Stimulated activated effector memory CD8-positive, alpha-beta T cell treated with anti-CD3 and anti-CD28 coated beads, Interleukin-12 subunit alpha, Interleukin-12 subunit beta, amount 100 ng/mL, for 72 hours (primary cell): ENCODE data around the gene ITGA11.

ENCODE experiments used
- ATAC-seq: fragments of 150-1000 bp; cut with Tn5 transposase; 2 replicates; pipeline ENCODE4 v1.10.0; 2021
- DNase-seq, 2 donors: peaks; one replicate each; pipeline ENCODE4 v3.0.0; 2021 to 2022; ENCODE audit warnings: low spot score in 2 of 2
- H3K27ac Mint-ChIP-seq: one replicate; pipeline ENCODE4 v1.8.0; 2022; ENCODE audit warnings: mild to moderate bottlenecking, mixed read lengths
- H3K36me3 Mint-ChIP-seq: one replicate; pipeline ENCODE4 v1.8.0; 2022; ENCODE audit warnings: mild to moderate bottlenecking, mixed read lengths
- H3K4me1 Mint-ChIP-seq: one replicate; pipeline ENCODE4 v1.8.0; 2022; ENCODE audit warnings: mixed read lengths
- H3K4me3 Mint-ChIP-seq: one replicate; pipeline ENCODE4 v1.8.0; 2022; ENCODE audit warnings: mild to moderate bottlenecking, mixed read lengths
- H3K9me3 Mint-ChIP-seq: one replicate; pipeline ENCODE4 v1.8.0; 2022; ENCODE audit warnings: mixed read lengths

ITGA11 gene

DNA sequence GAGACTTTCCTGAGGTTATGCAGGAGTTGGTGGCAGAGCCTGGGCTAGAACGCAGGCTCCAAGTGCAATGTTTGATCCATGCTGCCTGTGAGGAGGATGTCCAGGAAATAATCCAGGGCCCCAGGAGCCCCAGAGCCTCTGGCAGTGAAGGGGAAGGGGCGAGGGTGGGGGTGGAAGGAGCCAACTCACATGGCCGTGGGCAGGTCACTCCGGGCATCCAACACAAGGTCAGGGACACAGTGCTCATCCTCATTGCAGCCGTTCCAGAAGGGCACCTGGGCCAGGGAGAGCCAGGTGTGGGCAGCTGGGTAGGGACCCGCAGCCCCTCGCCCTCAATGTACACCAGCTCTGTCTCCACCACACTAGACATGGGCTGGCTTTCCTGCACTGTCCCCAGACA, 110.7 kb downstream of the ITGA11 start:
- no peaks in the 10 kb centered on the region for H3K9me3 Mint-ChIP-seq
- ATAC-seq: no peak

DNA sequence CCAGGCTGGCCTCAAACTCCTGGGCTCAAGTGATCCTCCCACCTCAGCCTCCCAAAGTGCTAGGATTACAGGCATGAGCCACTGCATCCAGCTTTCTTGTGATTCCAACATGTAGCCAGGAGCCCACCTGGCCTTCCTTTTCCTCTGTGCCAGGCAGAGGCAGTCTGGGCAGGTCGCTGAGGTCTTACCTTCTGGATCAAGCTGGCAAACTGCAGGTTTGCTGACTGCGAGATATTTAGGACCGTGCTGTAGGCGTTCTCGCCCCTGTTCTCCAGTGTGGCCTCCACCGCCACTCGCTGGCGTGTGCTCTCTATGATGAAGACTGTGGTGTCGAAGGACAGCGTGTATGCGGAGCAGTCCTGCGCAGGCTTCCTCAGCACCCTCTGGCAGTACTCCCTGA, 112.0 kb downstream of the ITGA11 start:
- H3K4me3 Mint-ChIP-seq: no peak overlapping the region
- ATAC-seq: no peak
- H3K4me1 Mint-ChIP-seq: no peaks in the 10 kb centered on the region

More for the DNA sequence above, 110.7 kb downstream of the ITGA11 start:
- Mint-ChIP-seq H3K4me1 (no peaks in the 10 kb centered on the region), H3K4me3 (no peak overlapping the region), H3K27ac (no peak overlapping the region), H3K36me3 (no peaks in the 10 kb centered on the region)
- DNase-seq: no peak

DNA sequence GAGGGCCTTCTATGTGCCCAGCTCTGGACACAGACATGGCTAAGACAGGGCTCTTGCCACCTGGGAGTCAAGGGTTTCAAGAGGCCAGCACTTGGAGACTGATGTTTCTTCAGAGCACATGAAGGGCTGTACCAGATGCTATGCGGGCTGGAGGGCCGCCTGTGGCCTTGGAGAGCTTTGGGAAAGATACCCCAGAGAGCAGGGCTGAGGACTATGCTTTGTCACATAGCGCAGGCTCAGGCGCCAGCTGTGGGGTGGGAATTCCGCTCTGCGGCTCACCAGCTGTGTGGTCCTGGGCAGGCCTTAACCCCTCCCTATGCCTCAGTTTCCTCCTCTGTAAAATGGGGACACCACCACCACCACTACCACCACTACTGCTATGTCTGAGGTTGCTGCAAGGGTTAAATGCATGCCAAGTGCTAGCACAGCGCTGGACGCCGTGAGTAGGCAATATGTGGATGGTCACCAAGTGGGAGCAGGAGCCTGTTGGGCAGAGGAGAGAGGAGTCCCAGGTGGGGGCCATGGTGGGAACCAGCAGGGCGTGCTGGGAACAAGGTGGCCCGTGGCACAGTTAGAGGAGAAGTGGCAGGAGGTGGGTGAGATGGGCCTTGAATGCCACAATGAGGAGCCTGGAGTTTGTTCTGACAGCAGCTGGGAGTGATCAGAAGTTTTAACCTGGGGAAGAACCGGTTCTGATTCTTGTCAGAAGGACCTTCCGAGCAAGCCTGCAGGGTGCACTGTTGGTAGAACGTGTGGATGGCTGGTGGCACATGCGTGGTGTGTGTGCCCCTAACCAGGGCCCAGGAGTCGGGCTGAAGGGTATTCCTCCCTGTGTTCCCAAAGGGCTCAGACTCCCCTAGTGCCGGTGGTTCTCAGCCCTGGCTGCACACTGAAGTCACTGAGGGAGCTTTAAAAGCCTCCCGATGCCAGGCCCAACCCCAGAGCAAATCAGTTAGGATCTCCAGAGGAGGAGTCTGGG, 112.7 kb downstream of the ITGA11 start:
- DNase-seq (no peak), ATAC-seq (no peak)
- H3K9me3 Mint-ChIP-seq: no peaks in the 10 kb centered on the region
- H3K27ac Mint-ChIP-seq: no peak overlapping the region
- H3K4me1 Mint-ChIP-seq: no peaks in the 10 kb centered on the region
- no peaks in the 10 kb centered on the region for H3K36me3 Mint-ChIP-seq
- H3K4me3 Mint-ChIP-seq: no peak overlapping the region

More for the DNA sequence above, 112.0 kb downstream of the ITGA11 start:
- Mint-ChIP-seq H3K36me3 (no peaks in the 10 kb centered on the region), H3K27ac (no peak overlapping the region), H3K9me3 (no peaks in the 10 kb centered on the region)
- DNase-seq: no peak

DNA sequence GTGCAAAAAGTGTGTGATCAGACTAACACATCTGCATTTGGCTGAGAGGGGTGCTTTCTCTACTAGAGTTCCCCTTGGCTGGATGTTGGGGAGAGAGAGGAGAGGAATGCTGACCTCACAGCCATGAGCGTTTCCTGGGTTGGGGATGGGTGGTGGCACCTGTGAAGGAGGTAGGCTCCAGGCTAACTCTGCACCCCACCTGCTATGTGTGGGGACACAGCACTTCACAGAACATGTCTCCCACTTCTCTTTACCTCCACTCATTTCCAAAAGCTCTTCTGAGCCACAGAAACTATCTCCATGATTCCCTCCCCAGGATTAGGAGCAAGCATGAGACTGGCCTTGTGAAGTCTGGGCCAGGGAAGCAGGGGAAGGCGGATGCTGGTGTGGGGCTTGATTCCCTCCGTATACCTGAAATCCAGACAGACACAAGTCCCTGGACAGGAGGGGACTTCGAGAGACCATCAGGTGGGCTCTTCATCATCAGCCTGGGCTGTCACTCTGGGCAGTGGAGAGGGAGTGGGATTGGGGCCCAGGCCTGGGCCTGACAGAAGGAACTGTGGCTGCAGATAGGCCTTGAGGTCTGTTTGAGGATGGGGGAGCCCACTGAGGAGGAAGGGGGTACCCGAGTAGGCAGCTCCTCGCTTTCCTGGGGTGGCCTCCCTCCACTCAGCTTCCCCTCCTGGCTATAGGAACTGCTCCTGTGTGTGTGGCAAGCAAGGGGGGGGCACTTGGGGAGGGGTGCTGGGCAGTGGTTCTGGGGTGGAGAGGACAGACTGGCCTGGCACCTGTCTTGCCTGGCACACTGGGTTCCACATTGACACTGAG, 113.7 kb downstream of the ITGA11 start:
- DNase-seq (no peak), ATAC-seq (no peak)
- H3K9me3 Mint-ChIP-seq: no peaks in the 10 kb centered on the region
- no peak overlapping the region for H3K4me3 Mint-ChIP-seq
- H3K4me1 Mint-ChIP-seq: no peaks in the 10 kb centered on the region
- H3K36me3 Mint-ChIP-seq: no peaks in the 10 kb centered on the region
- no peak overlapping the region for H3K27ac Mint-ChIP-seq

DNA sequence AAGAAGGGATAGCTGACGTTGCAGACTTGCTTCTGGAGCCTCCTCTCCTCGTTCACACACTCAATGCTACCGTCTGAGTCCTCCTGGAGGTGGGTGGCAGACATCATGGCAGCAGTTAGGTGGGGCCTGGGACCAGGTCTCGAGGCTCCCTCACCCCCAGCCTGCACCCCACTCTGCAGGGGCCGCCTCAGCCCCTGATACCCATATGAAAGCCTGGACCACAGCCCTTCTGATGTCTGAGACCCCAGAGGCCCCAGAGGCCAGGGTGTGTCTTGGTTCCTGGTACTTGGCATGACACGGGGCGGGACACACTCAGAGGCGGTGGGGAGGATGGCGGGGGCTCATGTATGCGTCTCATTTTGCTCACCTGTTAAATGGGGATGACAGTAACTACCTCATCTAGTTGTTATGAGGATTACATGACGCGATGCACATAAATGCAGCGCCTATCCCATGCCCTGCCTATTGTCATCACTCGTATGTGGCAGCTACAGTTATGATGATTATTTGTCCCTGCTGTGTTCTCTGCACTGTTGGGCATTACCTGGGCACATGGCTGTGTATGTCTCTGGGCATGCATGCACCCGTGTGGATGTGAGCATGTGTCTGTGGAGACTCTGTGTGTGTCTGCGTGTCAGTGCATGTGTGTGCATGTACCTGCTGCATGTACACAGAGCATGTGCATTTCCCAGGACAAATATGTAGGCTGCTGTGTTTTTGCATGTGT, 114.5 kb downstream of the ITGA11 start:
- H3K4me3 Mint-ChIP-seq: no peak overlapping the region
- no peaks in the 10 kb centered on the region for H3K4me1 Mint-ChIP-seq
- no peaks in the 10 kb centered on the region for H3K36me3 Mint-ChIP-seq
- DNase-seq (no peak), ATAC-seq (no peak)
- no peak overlapping the region for H3K27ac Mint-ChIP-seq
- no peaks in the 10 kb centered on the region for H3K9me3 Mint-ChIP-seq

DNA sequence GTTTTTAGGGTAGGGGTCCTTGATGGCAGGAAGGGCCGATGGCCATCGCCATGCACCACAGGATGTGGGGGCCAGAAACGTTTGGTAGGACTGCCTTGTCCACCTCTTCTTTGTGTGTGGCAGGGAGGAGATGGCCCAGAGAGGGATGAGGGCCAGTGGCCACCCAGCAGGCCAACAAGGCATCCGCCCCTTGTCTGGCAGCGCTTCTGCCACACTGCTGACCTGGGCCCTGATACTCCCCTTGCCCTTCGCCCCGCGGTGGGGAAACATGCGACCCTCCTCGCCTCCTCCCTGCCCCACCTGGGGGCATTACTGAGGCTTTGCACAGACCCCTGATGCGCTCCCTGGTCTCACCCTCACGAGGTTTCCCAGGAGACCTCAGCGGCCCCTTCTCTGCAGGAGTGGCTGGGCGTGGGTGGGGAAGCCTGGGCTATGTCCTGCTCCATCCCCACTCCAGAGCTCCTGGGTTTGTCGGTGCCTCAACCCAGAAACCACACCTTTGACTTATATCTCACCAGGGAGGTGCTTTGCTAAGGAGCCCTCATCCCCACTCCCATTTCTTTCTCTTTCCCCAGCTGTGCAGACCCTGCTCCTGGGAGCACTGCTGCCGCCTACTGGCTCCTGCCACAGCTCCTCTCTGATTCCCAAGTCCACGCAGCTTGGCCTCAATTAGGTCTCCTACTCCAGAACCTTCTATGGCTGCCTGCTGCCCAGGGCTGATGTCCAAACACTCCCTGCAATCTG, 115.7 kb downstream of the ITGA11 start:
- peak overlapping the region; percentile 63 for H3K27ac Mint-ChIP-seq
- DNase-seq: no peak

DNA sequence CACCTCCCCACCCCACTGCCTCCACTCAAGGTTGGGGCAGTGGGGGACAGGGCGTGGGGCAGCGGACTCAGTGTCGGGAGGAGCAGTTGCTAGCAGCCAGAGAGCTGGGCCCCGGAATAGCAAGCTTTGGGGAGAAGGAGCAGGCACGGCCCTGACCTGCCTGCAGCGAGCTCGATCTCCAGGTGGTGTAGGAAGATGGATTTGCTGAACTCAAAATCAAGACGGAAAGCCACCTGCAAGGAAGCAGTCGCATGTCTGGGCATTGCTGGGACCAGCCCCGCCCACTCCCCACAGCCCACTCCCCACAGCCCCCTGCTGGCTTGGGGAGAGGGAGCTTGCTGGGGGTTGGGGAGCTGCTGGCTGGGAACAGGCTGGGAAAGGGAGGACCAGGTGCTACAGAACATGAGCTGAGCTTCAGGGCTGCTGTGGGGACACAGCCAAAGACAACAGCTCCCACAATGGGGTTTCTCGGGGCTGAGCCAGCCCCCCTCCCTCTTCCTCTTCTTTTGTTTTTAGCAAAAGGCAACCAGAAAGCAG, 116.4 kb downstream of the ITGA11 start:
- no peak for DNase-seq
- Mint-ChIP-seq H3K4me1 (no peaks in the 10 kb centered on the region), H3K9me3 (no peaks in the 10 kb centered on the region), H3K36me3 (no peaks in the 10 kb centered on the region), H3K4me3 (no peak overlapping the region), H3K27ac (no peak overlapping the region)
- no peak for ATAC-seq

More for the DNA sequence above, 115.7 kb downstream of the ITGA11 start:
- Mint-ChIP-seq H3K4me1 (no peaks in the 10 kb centered on the region), H3K4me3 (no peak overlapping the region), H3K9me3 (no peaks in the 10 kb centered on the region), H3K36me3 (no peaks in the 10 kb centered on the region)
- no peak for ATAC-seq

DNA sequence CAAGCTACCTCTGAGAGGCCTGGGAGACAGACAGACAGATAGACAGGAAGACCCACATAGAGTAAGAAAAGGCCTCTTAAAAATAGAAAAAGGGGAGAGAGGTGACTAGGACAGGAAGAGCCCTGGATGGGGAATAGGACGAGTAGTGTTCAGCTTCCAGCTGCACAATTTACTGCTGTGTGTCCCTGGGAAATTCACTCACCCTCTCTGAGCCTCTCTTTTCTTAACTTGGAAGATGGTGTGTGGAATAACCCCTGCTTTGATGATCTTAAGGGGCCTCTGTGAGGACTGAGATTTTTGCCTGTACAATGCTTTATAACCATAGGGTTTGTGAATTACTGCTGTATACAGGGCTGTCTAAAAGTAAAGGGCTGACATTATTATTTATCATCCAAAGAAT, 116.9 kb downstream of the ITGA11 start:
- Mint-ChIP-seq H3K4me3 (no peak overlapping the region), H3K36me3 (no peaks in the 10 kb centered on the region)

DNA sequence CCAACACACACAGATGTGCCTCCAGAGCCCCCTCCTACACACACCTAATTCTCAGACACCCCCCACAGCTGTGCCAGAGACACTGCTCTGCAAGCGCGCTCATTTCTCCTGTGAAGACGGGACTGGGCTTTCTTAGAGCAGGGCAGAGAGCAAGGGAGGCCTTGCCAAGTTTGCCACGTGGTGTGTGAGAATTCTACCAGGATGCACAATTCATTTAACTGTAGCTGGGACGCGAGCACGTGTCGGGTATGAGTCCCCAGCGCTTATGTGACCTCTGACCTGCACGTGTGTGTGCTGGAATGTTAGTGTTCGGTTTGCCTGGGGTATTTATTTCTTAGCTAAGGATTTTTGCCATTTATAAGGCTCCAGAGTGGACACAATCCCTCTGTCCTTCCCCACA, 117.4 kb downstream of the ITGA11 start:
- H3K36me3 Mint-ChIP-seq: no peaks in the 10 kb centered on the region
- no peak overlapping the region for H3K4me3 Mint-ChIP-seq
- DNase-seq (no peak), ATAC-seq (no peak)
- H3K4me1 Mint-ChIP-seq: no peaks in the 10 kb centered on the region
- H3K9me3 Mint-ChIP-seq: no peaks in the 10 kb centered on the region
- H3K27ac Mint-ChIP-seq: no peak overlapping the region

More for the DNA sequence above, 116.9 kb downstream of the ITGA11 start:
- no peak for DNase-seq
- Mint-ChIP-seq H3K27ac (no peak overlapping the region), H3K4me1 (no peaks in the 10 kb centered on the region), H3K9me3 (no peaks in the 10 kb centered on the region)
- no peak for ATAC-seq

DNA sequence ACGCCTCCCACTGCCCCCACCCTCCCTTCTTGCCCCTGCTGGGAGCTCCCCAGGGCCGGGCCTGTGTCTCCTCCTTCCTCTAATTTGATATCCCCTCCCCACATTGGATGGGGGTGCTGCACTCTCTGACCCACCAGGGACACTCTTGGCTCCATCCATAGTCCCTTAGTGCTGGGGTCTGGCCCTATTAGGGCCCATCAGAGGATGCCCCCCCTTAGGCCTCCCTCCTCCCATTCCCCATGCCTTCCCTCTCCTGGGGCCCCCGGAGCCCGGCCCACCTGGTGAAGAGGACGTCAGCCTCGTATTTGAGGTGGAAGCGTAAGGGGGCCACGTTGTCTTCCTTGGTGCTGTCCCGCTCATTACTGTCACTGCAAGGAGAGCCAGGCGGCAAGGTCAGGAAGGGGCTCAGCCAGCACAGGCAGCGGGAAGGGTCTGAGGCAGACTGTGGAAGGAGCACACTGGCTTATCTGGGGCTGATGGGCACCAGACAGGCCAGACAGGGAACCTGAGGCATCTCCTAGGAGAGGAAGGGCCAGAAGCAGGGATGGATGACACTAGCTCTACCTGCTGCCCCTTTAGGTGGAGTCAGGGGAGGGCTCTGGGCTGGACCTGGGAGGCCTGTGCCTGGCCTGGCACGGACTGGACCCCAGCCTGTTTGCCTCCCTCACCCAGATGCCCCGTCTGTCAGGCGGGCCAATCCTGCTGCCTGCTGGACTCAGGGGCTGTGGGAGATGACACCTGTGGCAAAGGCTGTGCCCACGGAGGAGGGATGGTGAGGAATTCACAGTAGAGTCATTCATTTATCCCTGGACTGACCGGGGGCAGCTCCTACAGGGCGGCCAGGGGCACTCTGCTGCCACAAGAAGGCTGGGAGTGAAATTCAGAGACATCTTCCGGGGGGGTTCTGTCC, 118.2 kb downstream of the ITGA11 start:
- H3K36me3 Mint-ChIP-seq: no peaks in the 10 kb centered on the region
- H3K4me1 Mint-ChIP-seq: no peaks in the 10 kb centered on the region
- H3K27ac Mint-ChIP-seq: no peak overlapping the region

DNA sequence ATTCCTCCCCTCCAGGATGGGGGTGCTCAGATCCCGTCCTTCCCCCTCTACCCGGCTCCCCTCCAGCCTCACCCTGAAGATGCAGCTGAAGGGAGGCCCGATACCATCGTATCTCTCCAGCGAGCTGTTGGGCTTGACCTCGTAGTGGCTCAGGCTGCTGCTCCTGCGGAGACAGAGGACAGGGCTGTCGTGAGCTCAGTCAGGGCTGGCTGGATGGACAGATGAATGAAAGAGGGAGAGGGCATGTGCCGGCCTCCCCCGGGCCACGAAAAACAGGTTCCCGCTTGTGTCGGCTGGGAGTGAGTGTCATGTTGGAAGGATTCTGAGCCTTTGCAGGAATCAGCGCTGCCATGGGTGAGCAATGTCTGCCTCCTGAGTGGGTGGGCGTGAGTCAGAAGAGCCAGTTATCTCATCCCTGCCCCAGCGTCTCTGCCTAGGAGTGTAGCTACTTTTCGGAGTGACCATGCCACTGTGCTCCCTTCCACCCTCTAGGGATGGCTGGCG, 119.2 kb downstream of the ITGA11 start:
- DNase-seq (no peak), ATAC-seq (no peak)
- H3K36me3 Mint-ChIP-seq: no peaks in the 10 kb centered on the region
- H3K4me3 Mint-ChIP-seq: no peak overlapping the region
- H3K9me3 Mint-ChIP-seq: no peaks in the 10 kb centered on the region
- no peak overlapping the region for H3K27ac Mint-ChIP-seq
- H3K4me1 Mint-ChIP-seq: no peaks in the 10 kb centered on the region

More for the DNA sequence above, 118.2 kb downstream of the ITGA11 start:
- DNase-seq: no peak
- Mint-ChIP-seq H3K9me3 (no peaks in the 10 kb centered on the region), H3K4me3 (no peak overlapping the region)
- ATAC-seq: no peak

DNA sequence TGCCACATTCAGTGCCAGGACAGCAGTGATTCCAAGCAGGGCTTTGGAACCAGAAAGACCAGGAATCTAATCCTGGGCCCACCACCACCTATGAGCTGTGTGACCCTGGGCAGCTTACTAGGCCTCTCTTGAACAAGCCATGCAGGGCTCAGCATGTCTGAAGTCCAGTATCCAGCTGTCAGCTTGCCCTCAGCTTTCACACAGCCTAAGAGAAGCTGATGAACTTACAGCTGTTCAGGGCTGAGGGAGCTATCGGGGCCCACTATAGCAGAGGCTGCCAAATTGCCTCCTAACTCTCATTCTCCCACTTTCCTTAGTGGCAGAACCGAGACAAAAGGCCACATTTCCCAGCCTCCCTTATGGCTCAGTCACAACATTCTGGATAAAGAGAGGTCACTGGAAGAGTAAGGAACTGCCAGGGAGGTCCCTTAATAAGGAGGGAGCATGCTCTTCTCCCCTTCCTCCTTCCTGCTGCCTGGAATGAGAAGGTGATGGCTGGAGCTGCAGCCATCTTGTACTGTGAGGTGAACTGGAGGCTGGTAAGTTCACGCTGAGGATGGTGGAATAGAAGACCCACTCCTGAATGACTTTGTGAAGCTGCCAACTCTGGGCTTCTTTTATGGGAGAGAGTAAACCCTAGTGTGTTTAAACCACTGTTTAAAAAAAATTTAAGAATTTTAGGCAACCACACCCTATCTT, 120.0 kb downstream of the ITGA11 start:
- H3K9me3 Mint-ChIP-seq: no peaks in the 10 kb centered on the region
- H3K27ac Mint-ChIP-seq: no peak overlapping the region
- H3K36me3 Mint-ChIP-seq: no peaks in the 10 kb centered on the region
- no peak for ATAC-seq
- H3K4me3 Mint-ChIP-seq: no peak overlapping the region
- H3K4me1 Mint-ChIP-seq: peaks cover under 1% of the 10 kb centered on the region
- no peak for DNase-seq

DNA sequence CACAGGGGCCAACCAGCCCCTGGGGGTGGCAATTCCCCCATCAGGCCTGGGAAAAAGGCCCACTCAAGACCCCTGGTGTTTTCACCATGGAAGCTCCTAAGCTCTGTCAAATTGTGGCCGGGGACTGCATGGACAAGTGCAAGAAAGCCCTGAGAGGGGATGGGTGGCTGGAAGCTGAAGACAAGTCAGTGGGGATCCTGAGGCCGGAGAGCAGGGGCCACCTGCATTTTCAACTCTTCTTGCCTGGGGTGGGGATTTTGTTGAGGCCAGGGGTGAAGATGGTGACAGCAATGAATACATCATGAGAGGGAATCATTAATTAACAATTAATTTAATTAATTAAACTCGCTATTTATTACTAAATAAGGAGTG, 120.5 kb downstream of the ITGA11 start:
- H3K36me3 Mint-ChIP-seq: no peaks in the 10 kb centered on the region
- H3K4me3 Mint-ChIP-seq: no peak overlapping the region
- peaks cover 6% of the 10 kb centered on the region for H3K4me1 Mint-ChIP-seq
- DNase-seq: no peak
- H3K9me3 Mint-ChIP-seq: no peaks in the 10 kb centered on the region
- no peak overlapping the region for H3K27ac Mint-ChIP-seq
- ATAC-seq: no peak
